ENCODE results near the gene PRR33.

The PRR33 gene

GRCh38 chr11:1927848-1928469 lies 36.3 kb upstream of the PRR33 start:
- no peak for DNase-seq (ENCODE audit: low read depth in 2 of 2)

DNA sequence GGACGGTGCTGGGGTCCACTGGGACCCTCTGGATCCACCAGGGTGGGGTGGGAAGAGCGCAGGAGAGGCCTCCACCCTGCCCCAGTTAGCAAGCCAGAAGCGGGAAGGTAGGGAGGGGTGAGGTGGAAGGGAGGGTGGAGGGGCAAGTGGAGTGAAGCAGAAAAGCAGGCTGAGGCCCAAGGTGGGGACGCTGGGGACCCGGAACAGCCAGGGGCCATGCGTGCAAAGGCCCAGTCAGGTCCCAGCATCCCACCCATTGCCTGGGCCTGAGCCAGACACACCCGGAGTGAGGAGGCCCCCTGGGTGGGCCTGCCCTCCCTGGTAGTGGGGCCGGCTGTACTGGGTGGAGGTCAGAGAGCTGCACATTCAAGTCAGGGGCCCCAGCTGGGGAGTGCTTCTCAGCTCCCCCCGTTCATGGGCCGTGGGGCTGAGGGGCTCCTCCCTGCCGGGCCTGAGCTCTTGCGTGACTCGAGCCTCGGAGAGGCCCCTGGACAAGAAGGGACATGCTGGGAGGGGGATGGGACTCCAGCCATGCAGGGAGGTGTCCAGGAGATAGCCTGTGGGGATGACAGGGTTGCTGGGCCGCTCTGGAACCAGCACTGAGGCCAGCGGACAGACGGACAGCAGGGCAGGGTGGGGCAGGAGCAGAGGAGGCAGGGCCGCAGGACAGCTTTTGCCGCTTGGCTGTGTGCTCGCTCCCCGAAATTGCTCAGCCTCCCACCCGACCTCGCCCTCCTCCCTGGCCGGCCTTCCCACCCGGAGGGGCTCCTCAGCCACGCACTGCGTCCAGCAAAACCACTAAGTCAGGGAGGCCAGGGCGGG lies 35.5 kb upstream of the PRR33 start:
- DNase-seq (ENCODE audit: low read depth in 2 of 2): no peak

DNA sequence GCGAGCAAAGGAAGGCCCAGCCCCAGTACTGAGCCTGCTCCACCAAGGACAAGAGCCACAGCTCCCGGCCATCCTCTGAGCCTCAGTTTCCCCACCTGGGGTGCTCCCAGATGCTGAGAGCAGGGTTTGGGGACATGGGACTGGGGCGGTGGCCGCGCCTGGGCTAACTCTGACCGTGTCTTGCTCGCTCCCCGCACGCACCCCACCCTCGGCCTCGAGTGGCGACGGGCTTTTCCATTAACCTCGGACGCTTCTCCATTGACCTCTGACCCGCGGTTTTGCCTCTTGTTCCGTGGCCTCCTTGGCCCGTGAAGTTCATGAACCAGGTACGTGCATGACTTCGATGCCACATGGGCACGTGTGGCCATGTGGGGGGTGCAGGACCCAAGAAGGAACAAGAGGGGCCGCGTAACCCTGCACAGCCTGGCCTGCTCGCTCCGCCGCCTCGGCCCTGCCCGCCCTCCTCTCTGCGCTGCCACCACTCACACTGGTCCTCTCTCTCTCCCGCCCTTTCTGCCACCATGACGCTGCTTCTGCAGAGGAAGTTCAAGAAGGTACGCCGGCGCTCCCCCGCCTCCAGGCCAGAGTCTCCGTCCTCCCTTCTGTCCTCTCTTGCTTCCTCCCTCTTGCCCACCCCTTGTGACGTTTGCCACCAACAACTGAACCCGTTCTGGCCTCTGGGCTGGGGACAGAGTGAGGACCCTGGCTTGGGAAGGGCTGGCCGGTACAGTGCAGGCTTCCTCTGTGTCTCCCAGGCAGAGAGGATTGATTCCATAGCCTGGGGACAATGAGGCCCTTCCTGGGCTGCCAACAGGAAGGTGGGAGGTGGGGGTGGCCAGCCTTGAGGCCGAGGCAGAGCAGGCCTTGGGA lies 34.7 kb upstream of the PRR33 start:
- DNase-seq (ENCODE audit: low read depth in 2 of 2): no peak

GRCh38 chr11:1925373-1926155 lies 33.9 kb upstream of the PRR33 start:
- no peak for DNase-seq (ENCODE audit: low read depth in 2 of 2)

DNA sequence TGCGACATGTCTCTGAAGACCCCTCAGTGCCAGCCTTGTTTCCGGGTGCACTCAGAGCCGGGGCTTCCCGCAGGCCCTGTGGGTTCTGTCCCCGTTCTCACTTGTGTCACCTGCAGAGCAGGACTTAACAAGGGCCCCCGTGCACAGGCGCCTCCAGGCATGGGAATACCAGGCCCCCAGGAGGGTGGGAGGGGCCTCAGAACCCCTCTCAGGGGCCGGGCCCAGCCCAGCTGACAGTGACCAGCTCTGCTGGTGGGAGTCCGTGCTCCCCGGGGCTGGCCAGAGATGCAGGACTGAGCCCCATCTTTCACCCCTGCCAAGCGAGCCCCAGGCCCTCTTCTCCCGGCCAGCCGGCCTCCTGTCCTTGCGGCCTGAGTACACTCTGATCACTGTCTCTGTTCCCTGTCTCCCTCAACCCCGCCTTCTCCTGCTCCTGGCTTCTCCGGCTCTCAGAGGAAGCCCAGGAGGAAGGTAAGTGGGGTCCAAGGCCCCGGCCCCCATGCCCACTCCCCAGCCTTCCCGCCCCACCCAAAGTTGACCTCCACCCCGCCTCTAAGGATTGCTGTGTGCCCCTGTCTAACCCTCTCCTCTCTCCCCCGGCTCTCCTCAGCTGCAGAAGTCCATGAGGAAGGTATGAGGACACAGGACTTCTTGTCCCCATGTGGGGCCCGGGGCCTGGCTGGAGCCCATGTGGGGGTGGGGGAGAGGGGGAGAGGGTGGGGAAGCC lies 33.1 kb upstream of the PRR33 start:
- DNase-seq (ENCODE audit: low read depth in 2 of 2): no peak

GRCh38 chr11:1924181-1924580 lies 32.5 kb upstream of the PRR33 start:
- no peak for DNase-seq (ENCODE audit: low read depth in 2 of 2)

GRCh38 chr11:1923201-1923956 lies 31.7 kb upstream of the PRR33 start:
- no peak for DNase-seq (ENCODE audit: low read depth in 2 of 2)

DNA sequence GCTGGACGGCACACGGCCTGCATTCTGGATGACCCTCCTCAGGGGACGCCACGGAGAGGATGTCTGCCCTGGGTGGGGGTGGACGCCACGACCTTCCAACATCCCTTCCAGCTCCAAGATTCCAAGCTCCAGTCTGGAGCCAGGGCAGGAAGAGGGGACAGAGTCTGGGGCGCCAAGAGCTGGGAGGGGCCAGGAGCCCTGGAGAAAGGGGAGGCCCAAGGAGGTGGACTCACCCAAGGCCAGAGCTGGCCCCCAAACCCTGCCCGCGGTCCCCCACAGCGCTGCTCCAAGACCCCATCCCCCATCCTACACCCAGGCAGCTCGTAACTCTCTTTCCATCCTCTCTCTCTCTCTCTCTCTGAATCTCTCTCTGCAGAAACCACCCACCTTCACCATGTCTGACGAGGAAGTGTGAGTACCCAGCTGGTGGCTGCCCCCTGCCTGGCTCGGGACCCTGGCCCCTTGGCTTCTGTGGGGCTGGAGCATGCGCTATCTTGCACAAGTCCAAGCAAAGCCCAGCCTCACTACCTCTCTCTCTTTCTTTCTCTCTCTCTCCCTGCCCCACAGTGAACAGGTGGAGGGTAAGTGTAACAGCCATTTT lies 30.9 kb upstream of the PRR33 start:
- DNase-seq (ENCODE audit: low read depth in 2 of 2): no peak

DNA sequence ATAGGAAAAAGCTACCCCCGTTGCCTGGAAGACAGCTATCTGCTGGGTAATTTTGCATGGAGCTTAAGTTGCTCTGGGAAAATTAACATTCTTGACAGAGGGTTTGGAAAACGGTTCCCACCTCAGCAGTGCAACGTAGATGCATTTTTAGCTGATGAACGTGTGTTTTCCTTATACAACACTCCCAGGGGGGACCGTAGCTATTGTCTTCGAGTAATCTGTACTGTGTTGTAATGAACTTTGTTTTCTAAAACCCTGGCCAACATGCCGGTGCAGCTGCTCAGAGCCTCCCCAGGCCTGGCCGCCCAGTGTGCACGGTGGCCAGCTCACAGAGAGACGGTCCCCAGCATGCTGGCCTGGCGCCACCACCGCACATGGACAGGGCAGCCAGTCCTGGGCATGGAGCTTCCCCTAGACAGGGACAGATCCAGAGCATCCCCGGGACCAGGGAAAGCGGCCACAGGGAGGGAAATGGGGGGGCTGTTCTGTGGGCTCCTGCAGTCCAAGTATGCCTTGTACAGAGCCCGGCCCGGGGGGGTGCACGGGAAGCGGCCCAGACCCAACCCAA lies 30.0 kb upstream of the PRR33 start:
- no peak for DNase-seq (ENCODE audit: low read depth in 2 of 2)

DNA sequence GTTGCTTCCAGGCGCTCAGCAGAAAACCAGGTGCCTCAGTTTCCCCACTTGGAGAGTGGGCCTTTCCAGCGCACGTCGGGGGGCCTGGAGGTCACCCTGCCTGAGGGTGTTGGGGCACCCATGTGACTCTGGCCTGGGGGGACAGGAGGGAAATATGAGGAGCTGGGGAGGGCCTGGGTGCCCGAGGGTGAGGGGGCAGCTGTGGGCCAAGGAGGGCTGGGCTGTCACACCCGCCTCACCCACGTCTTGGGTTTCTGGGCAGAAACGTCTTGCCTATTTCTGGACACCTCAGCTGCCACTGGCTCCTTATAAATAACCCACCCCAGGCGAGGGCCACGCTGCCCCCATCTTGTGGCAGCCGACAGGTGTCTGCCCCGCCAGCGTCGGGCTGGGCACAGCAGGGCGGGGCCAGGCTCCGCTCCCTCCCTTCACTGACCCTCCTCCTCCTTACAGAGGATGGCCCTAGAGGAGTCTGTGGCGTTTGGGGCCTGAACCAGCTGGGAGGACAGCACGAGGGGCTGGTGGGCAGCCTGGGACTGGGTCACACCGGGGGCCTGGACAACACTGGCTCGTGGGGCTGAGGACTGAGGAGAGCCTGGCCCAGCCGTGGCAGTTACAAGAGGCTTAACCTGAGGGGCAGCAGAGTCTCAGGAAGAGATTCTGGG lies 29.3 kb upstream of the PRR33 start:
- no peak for DNase-seq (ENCODE audit: low read depth in 2 of 2)

- DNase-seq (ENCODE audit: low read depth in 2 of 2): no peak
Measured at GRCh38 chr11:1920128-1920908, 28.6 kb upstream of the PRR33 start.

- DNase-seq (ENCODE audit: low read depth in 2 of 2): no peak
Measured at GRCh38 chr11:1919391-1920127, 27.9 kb upstream of the PRR33 start, which contains the start of gene TNNT3. TNNT3 (plus strand) TSS chr11:1919703; CDS start chr11:1922875, 3,172 bp downstream.

DNA sequence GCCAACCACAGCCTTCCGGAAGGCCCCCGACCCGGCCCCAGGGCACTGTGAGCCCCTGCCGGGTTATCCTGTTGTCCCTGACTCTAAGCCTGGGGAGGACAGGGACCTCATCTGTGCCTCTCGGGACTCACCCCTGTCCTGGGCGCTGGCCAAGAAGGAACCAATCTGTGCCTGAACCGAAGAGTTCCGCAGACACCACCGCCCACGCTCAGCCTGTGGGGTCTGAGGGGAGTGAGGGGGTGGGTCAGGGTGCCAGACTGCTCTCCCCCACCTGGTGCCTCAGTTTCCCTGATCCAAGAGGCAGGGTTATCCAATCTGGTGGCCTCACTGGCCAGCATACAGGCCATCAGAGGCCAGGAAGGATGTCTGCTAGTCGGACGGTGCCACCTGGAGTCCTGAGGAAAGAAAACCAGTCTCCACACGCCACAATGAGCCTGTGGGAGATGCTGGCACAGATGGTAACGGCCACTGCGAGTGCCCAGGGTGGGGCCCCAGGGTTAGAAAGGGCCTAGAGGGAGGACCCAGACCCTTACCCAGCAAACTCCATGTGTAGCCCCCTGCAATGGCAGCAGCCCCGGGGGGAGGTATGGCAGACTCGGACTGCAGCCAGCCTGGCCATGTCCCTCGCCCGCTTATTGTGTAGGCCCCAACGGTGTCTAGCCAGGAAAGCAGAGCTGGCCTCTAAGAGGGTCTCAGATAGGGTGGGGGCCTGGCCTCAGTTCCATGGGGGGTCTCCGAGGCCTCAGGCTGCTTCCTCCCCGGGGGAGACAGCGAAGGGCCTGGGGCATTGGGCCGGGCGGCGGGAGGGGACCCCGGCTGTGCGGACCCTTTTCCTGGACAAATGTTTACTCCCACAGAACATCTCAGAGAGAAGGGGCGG lies 27.0 kb upstream of the PRR33 start:
- no peak for DNase-seq (ENCODE audit: low read depth in 2 of 2)

GRCh38 chr11:1917523-1918435 lies 26.1 kb upstream of the PRR33 start:
- no peak for DNase-seq (ENCODE audit: low read depth in 2 of 2)

- DNase-seq (ENCODE audit: low read depth in 2 of 2): no peak
Measured at GRCh38 chr11:1916986-1917522, 25.4 kb upstream of the PRR33 start.
